ENCODE results near the gene GIPC2. TPM values are rescaled to one million over a fixed set of nuclear protein-coding genes. Genes with fewer than 3 reads are reported as not detected.

Gene GIPC2
- total RNA-seq, 2 donors from 2014 or later = 26.7 to 35.4 TPM

DNA sequence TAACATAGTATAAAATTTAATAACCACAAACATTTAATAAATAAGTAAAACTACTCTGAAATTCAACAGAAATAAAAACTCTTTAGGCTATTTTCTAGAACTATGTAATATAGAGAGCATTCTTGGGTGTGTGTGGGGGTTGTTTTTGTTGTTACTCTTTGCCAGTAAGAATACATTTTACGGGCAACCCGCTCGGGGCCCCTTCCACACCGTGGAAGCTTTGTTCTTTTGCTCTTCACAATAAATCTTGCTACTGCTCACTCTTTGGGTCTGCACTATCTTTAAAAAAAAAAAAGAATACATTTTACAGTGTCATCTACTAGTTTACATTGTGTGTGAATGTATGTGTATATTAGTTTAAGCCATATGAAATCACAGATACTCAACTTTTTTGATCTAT lies 16.0 kb upstream of the GIPC2 start:
- H3K36me3 ChIP-seq = no peaks in the 10 kb centered on the region
- no peak overlapping the region for H3K27ac ChIP-seq
- H3K4me3 ChIP-seq = no peak overlapping the region
- no peaks in the 10 kb centered on the region for H3K4me1 ChIP-seq
- no peak overlapping the region for H3K9ac ChIP-seq (ENCODE audit: low read depth in 2 of 2, low read length in 2 of 2)
- intact Hi-C loops (cut with DNase I) = no loop called here
- H3K27me3 ChIP-seq = no peaks in the 10 kb centered on the region
- TF ChIP-seq, protein P1, sequence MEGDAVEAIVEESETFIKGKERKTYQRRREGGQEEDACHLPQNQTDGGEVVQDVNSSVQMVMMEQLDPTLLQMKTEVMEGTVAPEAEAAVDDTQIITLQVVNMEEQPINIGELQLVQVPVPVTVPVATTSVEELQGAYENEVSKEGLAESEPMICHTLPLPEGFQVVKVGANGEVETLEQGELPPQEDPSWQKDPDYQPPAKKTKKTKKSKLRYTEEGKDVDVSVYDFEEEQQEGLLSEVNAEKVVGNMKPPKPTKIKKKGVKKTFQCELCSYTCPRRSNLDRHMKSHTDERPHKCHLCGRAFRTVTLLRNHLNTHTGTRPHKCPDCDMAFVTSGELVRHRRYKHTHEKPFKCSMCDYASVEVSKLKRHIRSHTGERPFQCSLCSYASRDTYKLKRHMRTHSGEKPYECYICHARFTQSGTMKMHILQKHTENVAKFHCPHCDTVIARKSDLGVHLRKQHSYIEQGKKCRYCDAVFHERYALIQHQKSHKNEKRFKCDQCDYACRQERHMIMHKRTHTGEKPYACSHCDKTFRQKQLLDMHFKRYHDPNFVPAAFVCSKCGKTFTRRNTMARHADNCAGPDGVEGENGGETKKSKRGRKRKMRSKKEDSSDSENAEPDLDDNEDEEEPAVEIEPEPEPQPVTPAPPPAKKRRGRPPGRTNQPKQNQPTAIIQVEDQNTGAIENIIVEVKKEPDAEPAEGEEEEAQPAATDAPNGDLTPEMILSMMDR (IDR thresholded peaks at IDR 0.05) = no peak
- no peak for DNase-seq
- no peaks in the 10 kb centered on the region for H3K9me3 ChIP-seq

DNA sequence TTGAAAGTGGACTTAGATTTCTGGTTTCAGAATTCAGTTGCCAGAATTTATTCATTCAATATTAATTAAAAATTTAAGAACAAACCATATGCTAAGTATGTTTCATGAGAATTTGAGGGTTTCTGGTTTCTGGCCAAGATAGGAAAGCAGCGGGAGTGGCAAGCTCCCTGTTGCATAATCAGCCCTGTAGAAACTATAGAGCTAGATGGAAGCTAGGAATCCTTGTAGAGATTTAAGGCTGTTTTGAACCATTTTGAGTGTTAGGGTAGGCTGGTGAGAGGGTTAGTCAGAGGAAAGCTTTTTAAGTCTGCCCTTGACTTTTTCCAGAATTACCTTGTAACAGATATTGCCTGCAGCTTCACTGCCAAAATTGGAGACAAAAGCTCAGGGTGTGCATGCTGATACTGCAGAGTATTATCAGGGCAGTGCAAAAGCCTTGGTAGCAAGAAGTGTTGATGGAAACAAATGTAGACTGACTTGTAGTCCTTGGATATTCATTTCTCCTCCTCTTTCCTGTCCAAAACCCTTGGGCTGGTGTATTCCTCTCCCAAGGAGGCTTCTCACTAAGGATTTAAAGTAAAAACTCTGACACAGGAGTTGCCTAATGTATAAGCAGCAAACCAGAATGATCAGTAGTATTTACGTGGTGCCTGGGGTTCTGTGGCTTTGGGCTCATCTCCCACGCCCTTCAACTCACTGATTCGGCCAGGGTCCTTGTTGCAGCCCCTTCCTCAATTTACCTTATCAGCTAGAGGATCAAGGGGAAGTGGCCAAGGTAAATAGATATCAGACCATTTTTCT lies 12.6 kb upstream of the GIPC2 start:
- Histone ChIP-seq H3K27ac (no peak overlapping the region), H3K27me3 (no peaks in the 10 kb centered on the region), H3K9me3 (no peaks in the 10 kb centered on the region), H3K4me3 (no peak overlapping the region), H3K9ac (ENCODE audit: low read depth in 2 of 2, low read length in 2 of 2) (no peak overlapping the region), H3K36me3 (no peaks in the 10 kb centered on the region), H3K4me1 (no peaks in the 10 kb centered on the region)
- intact Hi-C loops (cut with DNase I) = no loop called here
- TF ChIP-seq, protein P1 (IDR thresholded peaks at IDR 0.05) = no peak
- no peak for DNase-seq

DNA sequence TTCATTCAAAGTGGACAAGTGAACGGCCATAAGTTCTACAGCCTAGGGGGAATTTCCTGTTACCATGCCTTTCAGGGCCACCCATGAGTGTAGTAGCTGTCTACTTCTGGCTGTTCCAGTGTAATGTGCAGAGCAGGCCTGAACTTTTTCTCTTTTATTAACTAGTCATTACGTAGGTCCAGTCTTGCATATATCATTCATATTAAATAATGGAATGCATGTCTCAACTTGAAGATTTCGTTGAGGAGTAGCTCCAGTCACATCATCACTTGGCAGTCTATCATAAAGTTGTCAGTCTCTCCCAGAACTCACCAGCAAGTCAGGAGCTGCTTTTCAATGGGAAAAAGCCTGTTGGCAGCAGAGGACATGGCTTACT lies 12.0 kb upstream of the GIPC2 start:
- intact Hi-C loops (cut with DNase I) = no loop called here
- no peaks in the 10 kb centered on the region for H3K4me1 ChIP-seq
- no peak overlapping the region for H3K27ac ChIP-seq

DNA sequence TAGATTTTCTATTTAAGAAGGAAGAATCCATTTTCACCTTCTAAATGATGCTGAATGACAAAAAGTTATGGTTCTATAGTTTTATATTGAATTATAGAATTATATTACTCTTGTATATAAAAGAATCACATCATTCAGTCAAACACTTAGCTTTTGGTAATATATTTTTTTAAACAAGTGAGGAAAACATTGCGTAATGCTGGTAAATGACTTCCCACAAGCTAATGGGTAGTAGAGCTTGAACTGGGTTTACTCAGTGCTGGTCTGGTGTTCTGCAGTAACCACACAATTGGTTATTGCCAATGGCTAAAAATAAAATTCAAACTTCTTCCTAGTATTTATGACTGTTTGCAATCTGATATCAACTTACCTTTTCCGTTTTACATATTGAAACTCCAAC lies 10.6 kb upstream of the GIPC2 start:
- Histone ChIP-seq H3K9ac (ENCODE audit: low read depth in 2 of 2, low read length in 2 of 2) (no peak overlapping the region), H3K4me3 (no peak overlapping the region), H3K36me3 (no peaks in the 10 kb centered on the region), H3K27ac (no peak overlapping the region), H3K9me3 (no peaks in the 10 kb centered on the region), H3K4me1 (no peaks in the 10 kb centered on the region), H3K27me3 (no peaks in the 10 kb centered on the region)
- no peak for DNase-seq
- intact Hi-C loops (cut with DNase I) = no loop called here
- TF ChIP-seq, protein P1 (IDR thresholded peaks at IDR 0.05) = no peak

More for the DNA sequence above, 12.0 kb upstream of the GIPC2 start:
- no peak overlapping the region for H3K4me3 ChIP-seq
- no peaks in the 10 kb centered on the region for H3K9me3 ChIP-seq
- no peaks in the 10 kb centered on the region for H3K36me3 ChIP-seq
- no peaks in the 10 kb centered on the region for H3K27me3 ChIP-seq
- no peak overlapping the region for H3K9ac ChIP-seq (ENCODE audit: low read depth in 2 of 2, low read length in 2 of 2)
- TF ChIP-seq, protein P1 (IDR thresholded peaks at IDR 0.05) = no peak
- no peak for DNase-seq

DNA sequence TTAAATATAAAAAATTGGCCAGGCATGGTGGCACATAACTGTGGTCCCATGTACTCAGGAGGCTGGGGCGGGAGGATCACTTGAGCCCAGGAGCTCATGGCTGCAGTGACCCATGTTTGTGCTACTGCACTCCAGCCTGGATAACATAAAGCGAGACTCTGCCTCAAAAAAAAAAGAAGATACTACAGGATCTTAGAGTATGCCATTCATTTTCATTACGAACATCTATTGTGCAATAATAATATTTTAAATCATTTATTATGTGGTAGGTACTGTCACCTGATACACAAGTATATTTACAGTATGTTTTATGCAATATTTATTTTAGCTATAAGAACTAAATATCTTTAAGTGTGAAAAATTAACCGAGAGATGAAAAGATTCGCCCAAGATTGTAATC lies 9.3 kb upstream of the GIPC2 start:
- Histone ChIP-seq H3K36me3 (no peaks in the 10 kb centered on the region), H3K4me1 (no peaks in the 10 kb centered on the region), H3K4me3 (no peak overlapping the region), H3K9ac (ENCODE audit: low read depth in 2 of 2, low read length in 2 of 2) (no peak overlapping the region), H3K9me3 (no peaks in the 10 kb centered on the region), H3K27me3 (no peaks in the 10 kb centered on the region), H3K27ac (no peak overlapping the region)
- intact Hi-C loops (cut with DNase I) = no loop called here
- DNase-seq = no peak
- TF ChIP-seq, protein P1 (IDR thresholded peaks at IDR 0.05) = no peak
